CD4-positive, alpha-beta memory T cell (primary cell): ENCODE measurements around the gene PIK3C2G. TPM values are rescaled to one million over a fixed set of nuclear protein-coding genes. Genes with fewer than 3 reads are reported as not detected.

Experiments
- CTCF ChIA-PET: fragments of 350-600 bp; sonication (Branson Sonifier 250); formaldehyde crosslinking; loops from one replicate; lab custom pipeline; 2021; ENCODE audit warnings: inconsistent platforms; ENCODE audit not compliant: partially characterized antibody; lab: Charles Lee
- POLR2A ChIA-PET: fragments of 350-600 bp; sonication (Branson Sonifier 250); formaldehyde crosslinking; loops from one replicate; lab custom pipeline; 2021; ENCODE audit not compliant: partially characterized antibody; lab: Charles Lee
- DNase-seq, 5 donors: peaks; one replicate each; pipeline versions ENCODE4 v3.0.0 to v3.0.0-alpha.2; 2020 to 2022; ENCODE audit warnings: mixed read lengths in 1 of 5
- H3K27ac ChIP-seq: one replicate; pipeline ENCODE4 v1.7.0; 2013; ENCODE audit warnings: low read depth, low read length
- H3K27me3 ChIP-seq: 2 replicates; pipeline ENCODE4 v1.7.0; 2013; ENCODE audit warnings: mild to moderate bottlenecking, low read length, moderate library complexity; ENCODE audit not compliant: insufficient read depth
- H3K36me3 ChIP-seq: 2 replicates; pipeline ENCODE4 v1.7.0; 2013; ENCODE audit warnings: mild to moderate bottlenecking, low read length, moderate library complexity; ENCODE audit not compliant: insufficient read depth
- H3K4me1 ChIP-seq: 2 replicates; pipeline ENCODE4 v1.7.0; 2013; ENCODE audit warnings: mild to moderate bottlenecking, low read length, moderate library complexity; ENCODE audit not compliant: insufficient read depth
- H3K4me3 ChIP-seq, 2 donors: one replicate each; pipeline ENCODE4 v1.7.0; 2013; ENCODE audit warnings: low read length in 2 of 2, mild to moderate bottlenecking in 1 of 2
- H3K9me3 ChIP-seq, 2 donors: one replicate each; pipeline ENCODE4 v1.7.0; 2013; ENCODE audit warnings: low read length in 2 of 2, control low read depth in 1 of 2; ENCODE audit not compliant: control insufficient read depth in 1 of 2
- H3K27ac Mint-ChIP-seq, 7 donors: one replicate each; pipeline ENCODE4 v1.8.0; 2020 to 2021; ENCODE audit warnings: mixed read lengths in 7 of 7, mild to moderate bottlenecking in 6 of 7, inconsistent platforms in 3 of 7, moderate library complexity in 3 of 7
- H3K27me3 Mint-ChIP-seq, 2 donors: one replicate each; pipeline ENCODE4 v1.8.0; 2020 to 2021; ENCODE audit warnings: mixed read lengths in 2 of 2
- H3K36me3 Mint-ChIP-seq, 2 donors: one replicate each; pipeline ENCODE4 v1.8.0; 2020 to 2021; ENCODE audit warnings: mixed read lengths in 2 of 2, inconsistent platforms in 1 of 2, mild to moderate bottlenecking in 1 of 2
- H3K4me1 Mint-ChIP-seq, 4 donors: one replicate each; pipeline ENCODE4 v1.8.0; 2020 to 2021; ENCODE audit warnings: mixed read lengths in 4 of 4, mild to moderate bottlenecking in 1 of 4
- H3K4me3 Mint-ChIP-seq, 8 donors: one replicate each; pipeline ENCODE4 v1.8.0; 2020 to 2021; ENCODE audit warnings: mixed read lengths in 8 of 8, mild to moderate bottlenecking in 7 of 8, moderate library complexity in 6 of 8, inconsistent platforms in 3 of 8
- H3K9me3 Mint-ChIP-seq, 8 donors: one replicate each; pipeline ENCODE4 v1.8.0; 2020 to 2021; ENCODE audit warnings: mixed read lengths in 8 of 8, mild to moderate bottlenecking in 5 of 8, inconsistent platforms in 3 of 8, moderate library complexity in 1 of 8
- intact Hi-C: fragments of 100-400 bp; cut with micrococcal nuclease; formaldehyde crosslinking; loops from one replicate; pipeline ENCODE4 v1.15.1; 2023
- polyA plus RNA-seq, 2 donors: library from polyadenylated mRNA; unstranded; fragments of 300-500 nt; fragmentation: Illumina TruSeq; gene quantifications; one replicate each; pipeline ENCODE4 v1.2.3, GENCODE V29; 2021
- total RNA-seq, 2 experiments: library from RNA; stranded (reverse); gene quantifications; one replicate each; pipeline ENCODE4 v1.2.3, GENCODE V29; 2021

Gene PIK3C2G
- total and polyA plus RNA-seq, 4 experiments from 2014 or later = not detected

- intact Hi-C loops = no loop called here
- no peak for DNase-seq
- Histone ChIP-seq H3K27ac (no peak overlapping the region), H3K9me3 (no peaks in the 10 kb centered on the region), H3K4me1 (no peaks in the 10 kb centered on the region), H3K27me3 (no peaks in the 10 kb centered on the region), H3K36me3 (no peaks in the 10 kb centered on the region), H3K4me3 (no peak overlapping the region)
- Mint-ChIP-seq H3K4me1 (no peaks in the 10 kb centered on the region), H3K9me3 (peaks cover 0 to 9% (median 1%) of the 10 kb centered on the region in 8 donors), H3K4me3 (no peak overlapping the region), H3K27ac (no peak overlapping the region), H3K27me3 (no peaks in the 10 kb centered on the region), H3K36me3 (no peaks in the 10 kb centered on the region)
- POLR2A ChIA-PET = no interaction called here
- CTCF ChIA-PET = no interaction called here
Observed at GRCh38 chr12:18446061-18446644, 184.8 kb downstream of the PIK3C2G start.

GRCh38 chr12:18454330-18454729, 193.0 kb downstream of the PIK3C2G start:
- Mint-ChIP-seq H3K4me1 (no peaks in the 10 kb centered on the region), H3K27me3 (no peaks in the 10 kb centered on the region), H3K4me3 (no peak overlapping the region), H3K36me3 (no peaks in the 10 kb centered on the region), H3K27ac (no peak overlapping the region), H3K9me3 (peaks cover 0 to 15% (median 5%) of the 10 kb centered on the region in 8 donors)
- Histone ChIP-seq H3K27me3 (no peaks in the 10 kb centered on the region), H3K9me3 (no peaks in the 10 kb centered on the region), H3K36me3 (no peaks in the 10 kb centered on the region), H3K4me3 (no peak overlapping the region), H3K27ac (no peak overlapping the region), H3K4me1 (no peaks in the 10 kb centered on the region)
- no peak for DNase-seq
- ChIA-PET POLR2A (no interaction called here), CTCF (no interaction called here)
- intact Hi-C loops = no loop called here

GRCh38 chr12:18456344-18456743, 195.0 kb downstream of the PIK3C2G start:
- H3K4me3 ChIP-seq = no peak overlapping the region
- H3K27me3 Mint-ChIP-seq = no peaks in the 10 kb centered on the region
- no peaks in the 10 kb centered on the region for H3K36me3 ChIP-seq
- CTCF ChIA-PET = no interaction called here
- DNase-seq = no peak
- no peaks in the 10 kb centered on the region for H3K9me3 ChIP-seq
- POLR2A ChIA-PET = no interaction called here
- peaks cover 0 to 11% (median 3%) of the 10 kb centered on the region in 8 donors for H3K9me3 Mint-ChIP-seq
- H3K4me1 Mint-ChIP-seq = no peaks in the 10 kb centered on the region
- no peak overlapping the region for H3K27ac Mint-ChIP-seq
- H3K27ac ChIP-seq = no peak overlapping the region
- no peaks in the 10 kb centered on the region for H3K4me1 ChIP-seq
- H3K4me3 Mint-ChIP-seq = no peak overlapping the region
- no peaks in the 10 kb centered on the region for H3K27me3 ChIP-seq
- intact Hi-C loops = no loop called here
- H3K36me3 Mint-ChIP-seq = no peaks in the 10 kb centered on the region

- H3K36me3 ChIP-seq = no peaks in the 10 kb centered on the region
- CTCF ChIA-PET = no interaction called here
- Mint-ChIP-seq H3K27ac (no peak overlapping the region), H3K27me3 (no peaks in the 10 kb centered on the region), H3K4me1 (no peaks in the 10 kb centered on the region), H3K36me3 (no peaks in the 10 kb centered on the region), H3K9me3 (peaks cover 0 to 11% (median 3%) of the 10 kb centered on the region in 8 donors), H3K4me3 (no peak overlapping the region)
- no peaks in the 10 kb centered on the region for H3K27me3 ChIP-seq
- DNase-seq = no peak
- no peak overlapping the region for H3K27ac ChIP-seq
- POLR2A ChIA-PET = no interaction called here
- intact Hi-C loops = no loop called here
- H3K9me3 ChIP-seq = peaks cover 0 to 4% of the 10 kb centered on the region in 2 donors
- no peaks in the 10 kb centered on the region for H3K4me1 ChIP-seq
- H3K4me3 ChIP-seq = no peak overlapping the region
Observed at GRCh38 chr12:18457362-18457761, 196.0 kb downstream of the PIK3C2G start.

GRCh38 chr12:18461758-18462157, 200.4 kb downstream of the PIK3C2G start:
- no peak for DNase-seq
- Mint-ChIP-seq H3K27me3 (no peaks in the 10 kb centered on the region), H3K4me3 (no peak overlapping the region), H3K9me3 (no peaks in the 10 kb centered on the region), H3K4me1 (no peaks in the 10 kb centered on the region), H3K36me3 (no peaks in the 10 kb centered on the region), H3K27ac (no peak overlapping the region)
- no peak overlapping the region for H3K27ac ChIP-seq
- intact Hi-C loops = no loop called here
- POLR2A ChIA-PET = no interaction called here
- no peaks in the 10 kb centered on the region for H3K36me3 ChIP-seq
- H3K9me3 ChIP-seq = peaks cover 0 to 4% of the 10 kb centered on the region in 2 donors
- no peaks in the 10 kb centered on the region for H3K4me1 ChIP-seq
- no peak overlapping the region for H3K4me3 ChIP-seq
- CTCF ChIA-PET = no interaction called here
- no peaks in the 10 kb centered on the region for H3K27me3 ChIP-seq

- POLR2A ChIA-PET = no interaction called here
- Histone ChIP-seq H3K27ac (no peak overlapping the region), H3K27me3 (no peaks in the 10 kb centered on the region), H3K4me1 (no peaks in the 10 kb centered on the region), H3K36me3 (no peaks in the 10 kb centered on the region), H3K4me3 (no peak overlapping the region), H3K9me3 (peaks cover 0 to 4% of the 10 kb centered on the region in 2 donors)
- Mint-ChIP-seq H3K4me3 (no peak overlapping the region), H3K4me1 (no peaks in the 10 kb centered on the region), H3K27ac (no peak overlapping the region), H3K27me3 (no peaks in the 10 kb centered on the region), H3K9me3 (no peaks in the 10 kb centered on the region), H3K36me3 (no peaks in the 10 kb centered on the region)
- intact Hi-C loops = no loop called here
- CTCF ChIA-PET = no interaction called here
- DNase-seq = no peak
Observed at GRCh38 chr12:18462442-18462841, 201.1 kb downstream of the PIK3C2G start.

- no peak for DNase-seq
- Histone ChIP-seq H3K4me3 (no peak overlapping the region), H3K9me3 (no peaks in the 10 kb centered on the region), H3K4me1 (no peaks in the 10 kb centered on the region), H3K27me3 (no peaks in the 10 kb centered on the region), H3K27ac (no peak overlapping the region), H3K36me3 (no peaks in the 10 kb centered on the region)
- Mint-ChIP-seq H3K9me3 (peaks cover 0 to 6% (median 0%) of the 10 kb centered on the region in 8 donors), H3K4me1 (no peaks in the 10 kb centered on the region), H3K36me3 (no peaks in the 10 kb centered on the region), H3K27ac (no peak overlapping the region), H3K27me3 (no peaks in the 10 kb centered on the region), H3K4me3 (no peak overlapping the region)
- intact Hi-C loops = no loop called here
- POLR2A ChIA-PET = no interaction called here
- CTCF ChIA-PET = no interaction called here
Observed at GRCh38 chr12:18467620-18468245, 206.4 kb downstream of the PIK3C2G start.
